KG1 (cell line): ENCODE data around the gene ADAMTS19.

Source experiments
- DNase-seq: peaks from one replicate; lab custom pipeline; 2025; lab: John Stamatoyannopoulos, UW

Gene ADAMTS19

DNA sequence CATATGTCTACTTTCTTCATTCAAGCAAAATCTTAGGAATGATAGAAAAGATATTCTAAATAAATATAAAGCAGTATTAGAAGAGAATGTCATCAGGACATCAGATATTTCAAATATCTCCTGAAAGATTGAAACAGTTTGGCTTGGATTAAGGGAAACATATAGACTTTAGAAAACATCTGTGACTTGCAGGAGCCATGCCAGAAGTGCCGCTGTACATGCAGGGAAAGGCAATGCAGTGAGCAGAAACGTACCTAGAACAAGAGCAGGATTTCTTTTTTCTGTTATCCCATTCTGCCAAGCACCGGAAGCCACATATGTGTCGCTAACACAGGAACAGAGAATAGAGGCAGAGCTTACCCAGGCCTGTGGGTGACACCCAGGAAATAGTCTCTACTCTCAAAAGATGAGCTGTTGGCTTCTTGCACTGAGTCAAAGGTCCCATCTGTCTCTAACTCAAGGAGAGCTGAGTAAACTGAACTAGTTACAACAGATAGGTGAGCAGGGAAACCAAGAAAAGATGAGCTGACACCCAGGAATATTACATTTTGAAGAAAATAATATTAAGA is 5.8 kb downstream of the ADAMTS19 start:
- no peak for DNase-seq

GRCh38 chr5:129474544-129474943 is 14.4 kb downstream of the ADAMTS19 start:
- DNase-seq, result no peak

GRCh38 chr5:129476751-129477150 is 16.7 kb downstream of the ADAMTS19 start:
- no peak for DNase-seq

DNA sequence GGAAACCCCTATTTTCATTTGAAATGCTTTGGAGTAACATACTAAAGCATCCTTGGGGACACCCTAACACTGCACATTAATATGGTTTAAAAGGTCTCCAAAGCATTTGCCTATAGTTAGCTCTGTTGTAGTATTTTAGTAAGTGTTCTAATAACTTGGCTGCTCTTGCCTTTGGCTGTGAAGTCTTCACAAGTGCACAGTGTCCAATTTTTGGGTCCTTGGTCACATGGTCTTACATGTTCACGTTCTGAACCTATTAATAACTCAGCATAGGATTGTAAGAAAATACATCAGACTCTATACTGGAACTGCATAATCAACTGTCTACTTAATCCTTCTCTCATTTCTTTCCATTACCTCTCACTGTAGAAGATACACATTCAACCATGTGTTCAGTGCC is 17.4 kb downstream of the ADAMTS19 start:
- DNase-seq, result no peak

DNA sequence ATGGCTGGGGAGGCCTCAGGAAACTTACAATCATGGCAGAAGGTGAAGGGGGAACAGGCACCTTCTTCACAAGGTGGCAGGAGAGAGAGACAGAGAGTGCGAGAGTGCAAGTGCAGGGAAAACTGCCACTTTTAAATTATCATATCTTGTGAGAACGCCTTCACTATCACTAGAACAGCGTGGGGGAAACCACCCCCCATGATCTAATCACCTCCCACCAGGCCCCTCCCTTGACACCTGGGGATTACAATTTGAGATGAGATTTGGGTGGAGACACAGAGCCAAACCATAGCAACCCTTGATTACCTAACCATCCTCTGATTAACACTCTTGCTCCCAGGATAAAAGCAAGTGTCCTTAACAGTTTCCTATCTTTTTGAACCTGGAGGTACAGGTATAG is 21.1 kb downstream of the ADAMTS19 start:
- no peak for DNase-seq

DNA sequence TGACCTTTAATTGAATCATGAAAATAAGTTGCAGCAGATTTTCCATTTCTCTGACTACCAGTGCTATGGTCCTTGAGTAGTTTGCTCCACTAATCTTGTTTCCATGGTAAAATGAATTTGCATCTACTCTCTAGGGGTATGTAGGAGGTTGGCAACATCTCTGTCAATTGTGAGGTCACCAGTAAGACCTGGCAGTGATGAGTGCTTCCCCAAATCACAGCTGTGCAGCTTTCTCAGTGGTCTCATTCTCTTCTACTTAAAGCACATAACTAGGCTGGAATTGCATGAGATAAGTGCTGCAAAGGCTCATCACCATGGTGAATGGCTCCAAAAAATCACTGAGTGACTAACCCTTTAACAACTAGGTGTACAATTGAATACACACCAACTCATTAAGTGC is 36.3 kb downstream of the ADAMTS19 start:
- DNase-seq, result no peak

- DNase-seq, result no peak
Observed at GRCh38 chr5:129496864-129497595, 36.9 kb downstream of the ADAMTS19 start.

GRCh38 chr5:129499208-129499852 is 39.2 kb downstream of the ADAMTS19 start:
- no peak for DNase-seq

GRCh38 chr5:129500101-129500500 is 40.0 kb downstream of the ADAMTS19 start:
- DNase-seq, result no peak

GRCh38 chr5:129506086-129506485 is 46.0 kb downstream of the ADAMTS19 start:
- DNase-seq, result no peak

DNA sequence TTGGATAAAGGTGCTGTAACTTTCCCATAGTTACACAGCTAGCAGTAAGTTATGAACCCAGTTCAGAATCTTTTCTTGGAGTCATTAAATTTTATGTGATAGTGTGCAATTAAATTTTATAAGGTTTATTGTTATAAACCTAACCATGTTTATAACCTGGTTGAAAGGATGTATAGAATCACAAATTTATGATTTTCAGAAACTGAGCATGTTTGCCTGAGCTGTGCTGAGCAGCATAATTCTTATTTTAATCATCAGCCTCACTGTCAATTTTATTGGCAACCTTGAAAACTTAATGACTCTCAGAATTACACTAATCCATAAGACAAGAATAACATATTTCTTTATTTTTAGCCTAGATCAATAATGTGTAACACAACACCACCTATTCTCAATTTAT is 46.9 kb downstream of the ADAMTS19 start:
- no peak for DNase-seq

DNA sequence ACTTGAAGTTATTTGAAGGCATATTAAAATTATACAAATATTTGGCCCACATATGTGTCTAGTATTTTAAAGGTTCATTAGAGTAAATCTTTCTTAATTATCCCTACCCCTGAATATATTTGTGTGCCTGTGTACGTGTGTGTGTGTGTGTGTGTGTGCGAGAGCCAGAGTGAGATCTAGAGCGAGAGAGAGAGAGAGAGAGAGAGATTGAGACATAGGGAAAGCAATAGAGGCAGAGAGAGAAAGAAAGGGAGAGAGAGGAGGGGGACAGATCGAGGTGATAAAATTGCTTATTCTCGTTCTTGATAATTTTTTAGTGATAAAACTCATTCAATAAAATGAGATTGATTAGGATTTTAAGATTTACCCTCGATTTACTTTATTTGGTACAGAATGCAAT is 47.4 kb downstream of the ADAMTS19 start:
- DNase-seq, result no peak

DNA sequence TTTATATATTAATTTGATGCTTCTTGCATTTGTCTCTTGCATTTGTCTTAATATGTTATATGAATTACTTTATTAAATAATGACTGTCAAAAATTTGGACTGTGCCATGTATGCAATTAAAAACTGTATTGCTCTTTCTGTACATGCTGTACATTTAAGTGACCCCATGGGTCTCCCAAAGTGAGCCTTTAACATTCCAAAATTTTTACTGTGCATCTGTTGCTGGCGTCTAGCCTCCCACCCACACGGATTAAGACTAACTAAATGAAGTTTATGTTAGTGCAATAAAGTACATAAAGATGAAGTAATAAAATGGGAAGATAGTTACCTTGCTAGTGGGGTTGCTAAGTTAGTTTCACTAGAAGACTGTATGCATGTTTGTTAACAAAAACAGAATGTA is 48.5 kb downstream of the ADAMTS19 start:
- no peak for DNase-seq

DNA sequence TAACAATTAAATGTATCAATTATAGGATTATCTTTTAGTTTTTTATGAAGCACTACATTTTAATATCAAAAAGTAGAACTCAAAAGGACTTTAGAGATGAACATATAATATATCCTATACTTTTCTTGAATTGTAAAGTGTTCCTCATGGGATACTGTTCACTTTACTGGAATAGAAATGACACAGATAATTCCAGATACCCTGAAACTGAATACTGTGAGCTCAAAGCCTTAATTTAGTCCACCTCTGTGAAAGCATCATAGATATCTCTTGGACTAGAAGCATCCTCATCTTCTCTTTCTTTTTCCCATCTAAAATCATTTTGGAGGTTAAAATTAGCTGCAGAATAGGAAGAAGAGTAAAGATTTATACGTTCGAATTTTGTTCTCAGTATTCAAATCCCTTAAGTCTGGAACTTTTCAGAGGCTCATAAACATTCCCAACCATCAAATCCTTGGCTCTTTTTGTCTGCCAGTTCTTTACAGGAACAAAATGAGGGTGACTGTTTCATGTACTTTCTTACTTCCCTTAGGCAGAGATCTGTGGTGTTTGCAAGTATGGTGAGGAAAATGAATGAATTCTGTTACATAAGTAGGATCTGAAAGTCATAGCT is 49.4 kb downstream of the ADAMTS19 start:
- DNase-seq, result no peak

DNA sequence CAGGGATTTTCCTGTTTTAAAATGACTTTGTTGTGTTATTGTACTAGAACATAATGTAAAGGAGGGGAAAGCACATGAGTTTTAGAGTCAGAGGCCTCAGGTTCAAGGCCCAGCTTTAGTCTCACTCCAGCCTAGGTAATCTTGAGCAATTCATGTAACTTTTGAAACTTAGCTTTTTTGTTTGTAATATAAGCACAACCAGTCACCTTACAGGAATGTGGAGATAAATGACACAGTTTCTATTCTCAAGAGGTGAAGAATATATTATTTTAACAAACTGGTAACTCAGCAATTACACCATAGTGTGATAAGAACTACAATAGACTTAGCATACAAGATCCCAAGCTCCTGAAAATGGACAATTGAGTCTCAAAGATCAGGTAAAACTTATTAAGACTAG is 51.2 kb downstream of the ADAMTS19 start:
- no peak for DNase-seq

GRCh38 chr5:129541051-129541450 is 81.0 kb downstream of the ADAMTS19 start:
- no peak for DNase-seq

DNA sequence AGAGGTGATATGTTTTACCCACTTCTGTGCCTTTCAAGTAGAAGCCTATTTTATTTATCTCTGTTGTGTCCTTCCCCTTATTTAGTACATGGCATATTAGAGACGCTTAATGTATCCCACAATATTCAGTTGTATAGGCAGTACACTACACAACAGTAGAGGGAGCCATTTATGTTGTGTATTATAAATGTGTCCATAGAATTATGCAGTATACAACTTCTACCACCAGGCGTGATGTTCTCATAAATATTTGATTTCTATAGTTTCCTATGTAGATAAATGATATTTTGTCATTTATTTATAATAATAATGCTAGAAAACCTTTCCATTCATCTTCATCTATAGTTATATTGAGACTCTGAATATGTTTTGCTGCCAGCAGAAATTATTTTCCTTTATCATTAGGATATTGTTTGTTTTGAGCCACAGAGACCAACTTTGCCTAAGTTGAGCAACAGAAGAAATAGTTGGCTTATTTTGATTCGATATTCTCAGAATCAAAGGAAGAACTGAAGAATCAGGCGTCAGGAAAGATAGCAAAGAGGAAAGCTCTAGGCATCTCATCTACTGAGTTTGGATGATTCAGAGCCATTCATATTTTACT is 81.7 kb downstream of the ADAMTS19 start:
- DNase-seq, result no peak

GRCh38 chr5:129547137-129547536 is 87.0 kb downstream of the ADAMTS19 start:
- no peak for DNase-seq

DNA sequence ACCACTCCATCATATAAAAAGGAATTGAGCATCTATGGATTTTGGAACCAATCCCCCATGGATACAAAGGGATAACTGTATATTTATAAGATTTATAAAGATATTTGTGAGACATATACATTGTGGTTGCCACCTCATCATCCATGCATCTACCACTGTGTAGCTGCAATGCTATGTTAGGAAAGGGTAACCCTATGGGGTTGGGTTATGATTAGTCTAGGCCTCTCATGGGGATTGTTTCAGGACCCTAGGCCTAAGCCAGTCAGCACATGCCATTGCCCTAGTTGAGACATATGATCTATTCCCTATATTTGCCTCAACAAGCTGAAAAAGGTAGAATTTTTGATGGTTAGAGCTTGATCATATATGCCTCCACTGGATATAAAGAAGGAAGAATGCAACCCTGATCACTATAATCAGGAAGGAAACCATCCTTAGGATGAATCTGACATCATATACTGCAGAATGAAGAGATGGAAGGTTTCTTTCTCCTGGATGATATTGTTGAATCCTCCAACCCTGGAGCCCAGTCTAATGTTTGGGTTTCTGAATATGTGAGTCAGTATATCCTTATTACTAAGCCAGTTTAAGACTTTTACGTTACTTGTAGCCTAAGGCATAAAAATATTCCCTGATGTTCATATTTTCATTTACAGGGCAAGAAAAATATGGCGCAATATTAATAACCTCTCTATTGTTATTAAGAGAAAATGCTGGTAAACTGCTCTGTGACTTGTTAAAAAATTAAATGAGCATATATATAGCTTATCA is 94.2 kb downstream of the ADAMTS19 start:
- DNase-seq, result no peak

GRCh38 chr5:129563585-129563984 is 103.5 kb downstream of the ADAMTS19 start:
- DNase-seq, result no peak

DNA sequence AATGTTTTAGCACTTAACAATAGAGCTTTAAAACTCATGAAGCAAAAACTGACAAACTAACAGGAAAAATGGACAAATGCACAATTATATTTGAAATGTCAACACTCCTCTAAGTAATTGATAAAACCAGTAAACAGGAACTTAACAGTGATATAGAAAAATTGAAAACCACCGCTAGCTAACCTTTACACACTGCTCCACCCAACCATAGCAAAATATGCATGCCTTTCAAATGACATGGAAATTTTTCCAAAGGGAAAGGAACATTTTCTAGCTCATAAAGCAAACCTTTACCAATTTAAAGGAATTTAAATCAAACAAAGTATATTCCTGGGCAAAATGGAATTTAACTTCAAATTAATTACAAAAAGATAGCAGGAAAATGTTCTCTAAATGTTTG is 109.2 kb downstream of the ADAMTS19 start:
- DNase-seq, result no peak

DNA sequence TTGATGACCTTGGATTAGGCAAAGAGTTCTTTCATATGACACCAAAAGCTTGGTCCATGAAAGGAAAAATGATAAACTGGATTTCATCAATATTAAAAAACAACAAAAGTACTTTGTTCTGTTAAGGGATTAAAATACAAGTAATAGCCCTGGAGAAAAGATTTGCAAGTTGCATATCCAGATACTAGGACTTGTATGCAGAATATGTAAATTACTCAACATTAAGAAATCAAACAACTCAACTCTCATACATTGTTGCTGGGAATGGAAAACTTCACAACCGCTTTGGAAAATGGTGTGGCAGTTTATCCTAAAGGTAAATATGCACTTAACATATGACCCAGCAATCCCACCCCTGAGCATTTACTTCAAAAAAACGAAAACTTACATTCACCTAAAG is 112.0 kb downstream of the ADAMTS19 start:
- DNase-seq, result no peak
